DND-41 (cell line): ENCODE measurements around the gene PEPD.

Source experiments
- ATAC-seq: fragments of 200-7000 bp; cut with Tn5 transposase; 3 replicates; pipeline ENCODE4 v1.9.1; 2021; ENCODE audit warnings: low read depth; ENCODE audit not compliant: insufficient read depth
- DNase-seq: peaks from one replicate; pipeline ENCODE4 v3.0.0-alpha.2; 2020
- H2AFZ ChIP-seq: 2 replicates; pipeline ENCODE4 v1.6.0; 2012; ENCODE audit warnings: low read depth, low read length
- H3K27ac ChIP-seq: 2 replicates; pipeline ENCODE4 v1.5.1; 2012; ENCODE audit warnings: low read length, inconsistent platforms
- H3K27me3 ChIP-seq: fragments of 200-600 bp; sonication (generic); 2 replicates; pipeline ENCODE4 v1.6.0; 2012; ENCODE audit warnings: low read length, mild to moderate bottlenecking, inconsistent platforms; ENCODE audit not compliant: insufficient read depth, poor library complexity
- H3K36me3 ChIP-seq: 2 replicates; pipeline ENCODE4 v1.5.1; 2012; ENCODE audit warnings: low read length, inconsistent platforms; ENCODE audit not compliant: insufficient read depth
- H3K4me1 ChIP-seq: 2 replicates; pipeline ENCODE4 v1.5.1; 2012; ENCODE audit warnings: mild to moderate bottlenecking, low read length; ENCODE audit not compliant: insufficient read depth
- H3K4me2 ChIP-seq: 2 replicates; pipeline ENCODE4 v1.6.0; 2012; ENCODE audit warnings: mild to moderate bottlenecking, moderate library complexity, low read length, inconsistent platforms; ENCODE audit not compliant: insufficient read depth
- H3K4me3 ChIP-seq, 2 experiments: fragments of 200-600 bp in 1 of 2; shearing (Covaris generic) in 1 of 2; 2 replicates each; pipeline ENCODE4 v1.5.1; 2012 to 2016; ENCODE audit warnings: inconsistent platforms in 2 of 2, low read length in 2 of 2, mild to moderate bottlenecking in 2 of 2, low read depth in 1 of 2, moderate library complexity in 1 of 2
- H3K79me2 ChIP-seq: 2 replicates; pipeline ENCODE4 v1.6.0; 2012; ENCODE audit warnings: low read length, inconsistent platforms; ENCODE audit not compliant: insufficient read depth
- H3K9ac ChIP-seq: 2 replicates; pipeline ENCODE4 v1.6.0; 2012; ENCODE audit warnings: low read depth, mild to moderate bottlenecking, inconsistent platforms, low read length, moderate library complexity
- H3K9me3 ChIP-seq: 2 replicates; pipeline ENCODE4 v1.5.1; 2012; ENCODE audit warnings: low read length, moderate library complexity, mild to moderate bottlenecking, inconsistent platforms; ENCODE audit not compliant: insufficient read depth, severe bottlenecking
- H4K20me1 ChIP-seq: 2 replicates; pipeline ENCODE4 v1.6.0; 2012; ENCODE audit warnings: low read length; ENCODE audit not compliant: insufficient read depth
- CTCF ChIP-seq: IDR thresholded peaks from 2 replicates; pipeline ENCODE4 v1.5.1; 2012; ENCODE audit warnings: borderline replicate concordance, low read length, moderate library complexity, mild to moderate bottlenecking; ENCODE audit not compliant: poor library complexity, severe bottlenecking; ENCODE audit errors: extremely low read depth
- EZH2 ChIP-seq: IDR thresholded peaks from 3 replicates; pipeline ENCODE4 v1.6.1; 2012; ENCODE audit warnings: borderline replicate concordance, low read depth, mild to moderate bottlenecking, moderate library complexity, low read length, inconsistent platforms; ENCODE audit not compliant: severe bottlenecking

The PEPD gene

GRCh38 chr19:33339016-33339984 lies 182.3 kb downstream of the PEPD start:
- H3K4me1 ChIP-seq, result no peaks in the 10 kb centered on the region
- H3K27me3 ChIP-seq, result no peaks in the 10 kb centered on the region
- no peaks in the 10 kb centered on the region for H4K20me1 ChIP-seq
- no peaks in the 10 kb centered on the region for H3K36me3 ChIP-seq
- no peak overlapping the region for H2AFZ ChIP-seq
- TF ChIP-seq CTCF (no peak), EZH2 (no peak)
- no peak overlapping the region for H3K4me2 ChIP-seq
- DNase-seq (no peak), ATAC-seq (no peak)
- H3K9me3 ChIP-seq, result no peaks in the 10 kb centered on the region
- H3K9ac ChIP-seq, result no peak overlapping the region
- H3K79me2 ChIP-seq, result no peaks in the 10 kb centered on the region
- H3K4me3 ChIP-seq, result no peak overlapping the region
- no peak overlapping the region for H3K27ac ChIP-seq
